HG02884 (cell line): ENCODE data around the gene ZPBP.
A peak's percentile ranks its signal among the peaks of the same experiment; 100 is the strongest.
"Not testable (repeated sequence)": the region's sequence is repeated elsewhere in the genome, so short reads cannot be mapped to it uniquely, and the experiment has no call there.

Experiments
- ATAC-seq: cut with Tn5 transposase; IDR thresholded peaks from one replicate; pipeline ENCODE4 v1.9.1; 2021; ENCODE audit warnings: mild to moderate bottlenecking, moderate library complexity; ENCODE audit not compliant: unreplicated experiment

The ZPBP gene

GRCh38 chr7:50047716-50048115 lies 45.3 kb downstream of the ZPBP start:
- ATAC-seq, result no peak

DNA sequence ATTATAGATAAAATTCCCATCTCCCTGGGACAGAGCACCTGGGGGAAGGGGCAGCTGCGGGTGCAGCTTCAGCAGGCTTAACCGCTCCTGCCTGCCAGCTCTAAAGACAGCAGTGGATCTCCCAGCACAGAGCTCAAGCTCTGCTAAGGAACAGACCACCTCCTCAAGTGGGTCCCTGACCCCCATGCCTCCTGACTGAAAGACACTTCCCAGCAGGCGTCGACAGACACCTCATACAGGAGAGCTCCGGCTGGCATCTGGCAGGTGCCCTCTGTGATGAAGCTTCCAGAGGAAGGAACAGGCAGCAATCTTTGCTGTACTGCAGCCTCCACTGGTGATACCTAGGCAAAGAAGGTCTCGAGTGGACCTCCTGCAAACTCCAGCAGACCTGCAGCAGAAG lies 51.9 kb downstream of the ZPBP start:
- not testable (repeated sequence) for ATAC-seq

DNA sequence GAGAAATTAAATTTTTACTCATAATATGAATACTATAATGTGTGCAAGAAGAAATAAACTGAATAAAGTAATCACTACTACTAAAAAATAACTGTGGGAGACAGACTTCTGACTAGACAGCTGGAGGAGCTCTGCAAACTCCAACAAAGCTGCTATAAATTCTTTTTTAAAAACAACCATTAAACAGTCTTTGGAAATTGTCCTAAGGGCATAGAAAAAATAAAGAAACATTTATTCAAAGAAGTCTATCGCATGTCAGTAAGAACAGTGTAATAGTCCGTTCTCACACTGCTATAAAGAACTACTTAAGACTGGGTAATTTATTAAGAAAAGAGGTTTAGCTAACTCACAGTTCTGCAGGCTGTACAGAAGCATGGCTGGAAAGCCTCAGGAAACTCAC lies 56.0 kb downstream of the ZPBP start:
- ATAC-seq, result no peak

DNA sequence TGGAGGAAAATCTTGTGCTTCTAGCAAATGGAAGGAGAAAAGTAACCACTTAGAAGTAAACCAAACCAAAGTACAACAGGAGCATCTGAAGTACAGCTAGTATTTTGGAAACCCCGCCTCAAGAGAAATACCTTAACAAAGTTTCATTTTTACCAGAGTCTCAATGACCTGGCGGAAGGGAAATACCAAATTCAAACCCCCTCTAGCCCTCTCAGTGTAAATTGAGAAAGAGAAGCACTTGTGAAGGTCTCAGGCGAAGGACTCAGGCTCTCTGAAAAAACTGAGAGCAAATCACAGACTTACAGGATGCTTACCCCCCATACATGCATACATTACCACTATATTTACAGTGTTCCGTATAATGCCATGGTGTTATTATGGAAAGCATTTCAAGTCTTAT lies 70.1 kb downstream of the ZPBP start:
- peak; percentile 59 for ATAC-seq

- peak; percentile 24 for ATAC-seq
These were observed 70.6 kb downstream of the ZPBP start for GRCh38 chr7:50022451-50022850.

- no peak for ATAC-seq
These were observed 97.4 kb downstream of the ZPBP start for GRCh38 chr7:49995681-49996080.

GRCh38 chr7:49986191-49986590 lies 106.9 kb downstream of the ZPBP start:
- ATAC-seq, result no peak

- ATAC-seq, result no peak
These were observed 112.6 kb downstream of the ZPBP start for GRCh38 chr7:49980465-49980864.

- ATAC-seq, result no peak
These were observed 116.8 kb downstream of the ZPBP start for GRCh38 chr7:49976238-49976637.

GRCh38 chr7:49974035-49974434 lies 119.0 kb downstream of the ZPBP start:
- no peak for ATAC-seq

- no peak for ATAC-seq
These were observed 155.4 kb downstream of the ZPBP start for GRCh38 chr7:49937608-49938007.

DNA sequence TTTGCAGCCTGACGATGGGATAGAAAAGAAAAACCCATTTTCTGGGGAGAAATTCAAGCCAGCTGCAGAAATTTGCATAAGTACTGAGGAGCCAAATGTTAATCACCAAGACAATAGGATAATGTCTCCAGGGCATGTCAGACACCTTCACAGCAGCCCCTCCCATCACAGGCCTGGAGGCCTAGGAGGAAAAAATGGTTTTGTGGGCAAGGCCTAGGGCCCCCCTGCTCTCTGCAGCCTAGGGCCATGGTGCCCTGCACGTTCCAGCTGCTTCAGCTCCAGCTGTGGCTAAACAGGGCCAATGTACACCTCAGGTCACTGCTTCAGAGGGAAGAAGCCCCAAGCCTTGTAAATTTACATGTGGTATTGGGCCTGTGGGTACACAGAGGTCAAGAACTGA lies 161.4 kb downstream of the ZPBP start:
- ATAC-seq, result no peak

- no peak for ATAC-seq
These were observed 164.3 kb downstream of the ZPBP start for GRCh38 chr7:49928787-49929186.

GRCh38 chr7:49927631-49928030 lies 165.4 kb downstream of the ZPBP start:
- ATAC-seq, result no peak

DNA sequence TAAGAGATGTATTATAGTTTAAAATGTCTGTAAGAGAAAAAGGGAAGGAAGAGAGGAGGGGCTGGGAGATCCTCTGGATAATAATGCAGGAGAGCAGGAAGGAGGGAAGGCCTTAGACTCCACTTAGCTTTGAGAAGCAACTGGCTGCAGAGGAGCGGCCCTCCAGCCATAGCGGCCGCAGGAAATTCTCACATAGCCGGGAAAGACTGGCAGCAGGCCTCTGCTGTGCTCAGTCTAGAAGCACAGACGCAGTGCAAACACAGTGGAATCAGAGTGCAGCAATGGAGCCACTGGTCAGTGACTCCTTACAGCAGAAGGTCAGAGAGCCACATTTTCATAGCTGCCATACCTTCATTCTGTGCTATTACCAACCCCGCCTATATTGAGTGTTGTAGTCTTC lies 166.3 kb downstream of the ZPBP start:
- ATAC-seq, result no peak

DNA sequence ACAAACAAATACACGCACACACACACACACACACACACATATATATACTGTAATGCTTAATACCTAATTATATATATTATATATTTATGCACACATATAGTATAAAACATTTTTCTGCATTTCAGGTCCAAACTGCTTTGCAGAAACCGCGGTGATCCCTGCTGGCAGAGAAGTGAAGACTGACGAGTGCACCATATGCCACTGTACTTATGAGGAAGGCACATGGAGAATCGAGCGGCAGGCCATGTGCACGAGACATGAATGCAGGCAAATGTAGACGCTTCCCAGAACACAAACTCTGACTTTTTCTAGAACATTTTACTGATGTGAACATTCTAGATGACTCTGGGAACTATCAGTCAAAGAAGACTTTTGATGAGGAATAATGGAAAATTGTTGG lies 181.1 kb downstream of the ZPBP start:
- no peak for ATAC-seq

GRCh38 chr7:49894543-49894942 lies 198.5 kb downstream of the ZPBP start:
- ATAC-seq, result no peak

DNA sequence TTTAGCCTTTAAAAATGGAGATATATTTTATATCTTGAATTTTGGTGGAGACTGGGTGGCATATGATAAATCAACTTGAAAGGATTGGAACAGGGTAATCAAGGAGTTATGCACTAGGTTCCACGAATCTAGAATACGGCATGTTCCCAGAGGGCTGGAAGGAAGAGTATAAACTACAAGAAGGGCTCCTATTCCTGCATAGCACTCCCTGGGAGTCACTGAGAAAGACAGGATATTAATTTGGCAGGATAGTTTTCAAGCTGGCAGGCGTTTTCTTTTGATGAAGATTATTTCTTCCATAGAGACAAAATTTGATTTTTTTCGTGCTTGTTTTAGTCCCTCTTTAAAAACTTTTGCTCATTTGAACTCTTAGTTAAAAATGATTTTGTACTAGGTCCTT lies 199.9 kb downstream of the ZPBP start:
- no peak for ATAC-seq

DNA sequence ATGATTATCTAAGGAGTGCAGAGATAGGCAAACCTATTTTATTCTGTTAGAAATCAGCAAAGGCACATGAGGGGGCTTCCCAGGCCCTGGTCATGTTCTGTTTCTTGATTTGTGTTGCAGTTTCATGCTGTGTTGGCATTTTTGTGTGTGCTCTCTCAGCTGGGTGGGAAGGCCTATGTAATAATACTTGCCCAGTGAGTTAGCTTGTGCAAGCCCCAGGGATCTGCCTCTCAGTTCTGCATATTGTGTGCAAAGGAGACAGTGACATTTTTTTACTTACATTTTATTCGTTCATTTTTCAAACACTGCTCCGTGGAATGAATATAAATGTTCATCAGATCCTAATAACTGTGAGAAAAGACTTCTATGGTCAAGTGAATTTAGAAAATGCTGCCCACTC lies 200.6 kb downstream of the ZPBP start:
- ATAC-seq, result no peak
